Mucosa of rectum (tissue), 2 donors: ENCODE results near the gene MRPL37.
A peak's percentile ranks its signal among the peaks of the same experiment; 100 is the strongest.
"Not testable (repeated sequence)": the region's sequence is repeated elsewhere in the genome, so short reads cannot be mapped to it uniquely, and the experiment has no call there.

Source experiments
- H3K27ac ChIP-seq, 2 donors: one replicate each; pipeline ENCODE4 v1.7.0; 2013; ENCODE audit warnings: inconsistent platforms in 2 of 2, low read depth in 2 of 2, low read length in 2 of 2
- H3K27me3 ChIP-seq, 2 donors: one replicate each; pipeline ENCODE4 v1.7.0; 2013; ENCODE audit warnings: low read length in 2 of 2; ENCODE audit not compliant: control insufficient read depth in 2 of 2, insufficient read depth in 2 of 2
- H3K36me3 ChIP-seq, 2 donors: one replicate each; pipeline ENCODE4 v1.7.0; 2013; ENCODE audit warnings: low read length in 2 of 2; ENCODE audit not compliant: control insufficient read depth in 2 of 2, insufficient read depth in 2 of 2
- H3K4me1 ChIP-seq, 2 donors: one replicate each; pipeline ENCODE4 v1.7.0; 2013; ENCODE audit warnings: low read length in 2 of 2, mild to moderate bottlenecking in 1 of 2; ENCODE audit not compliant: control insufficient read depth in 2 of 2, insufficient read depth in 2 of 2
- H3K4me3 ChIP-seq, 2 donors: one replicate each; pipeline ENCODE4 v1.7.0; 2013; ENCODE audit warnings: low read length in 2 of 2
- H3K9ac ChIP-seq, 2 donors: one replicate each; pipeline ENCODE4 v1.7.0; 2013; ENCODE audit warnings: low read length in 2 of 2, low read depth in 1 of 2, mild to moderate bottlenecking in 1 of 2
- H3K9me3 ChIP-seq, 2 donors: one replicate each; pipeline ENCODE4 v1.7.0; 2013; ENCODE audit warnings: low read length in 2 of 2; ENCODE audit not compliant: control insufficient read depth in 2 of 2
- donor health status: healthy.
- donor health status: Normal muscosa, but diverticular disease.

Gene MRPL37

DNA sequence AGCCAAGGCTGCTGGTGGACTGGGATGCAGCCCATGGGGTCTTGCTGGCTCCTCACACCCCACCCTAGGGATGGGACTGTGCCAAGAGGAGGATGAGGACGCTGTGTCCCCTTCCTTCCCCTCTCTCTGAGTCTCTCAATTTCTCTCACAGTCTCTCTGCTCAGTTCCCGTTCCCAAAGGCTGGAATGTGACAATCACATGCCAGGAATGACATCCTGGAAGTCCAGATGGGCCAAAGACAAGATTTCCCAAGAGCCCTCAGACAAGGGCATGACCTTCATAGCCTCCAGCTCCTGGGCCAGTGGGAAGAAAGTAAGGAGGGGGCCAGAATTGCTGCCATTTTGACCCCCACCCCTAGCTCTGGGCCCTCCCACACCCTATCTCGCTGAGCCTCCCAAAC is 39.6 kb upstream of the MRPL37 start:
- Histone ChIP-seq H3K4me1 (peaks cover 2 to 30% of the 10 kb centered on the region in 2 donors), H3K9me3 (no peaks in the 10 kb centered on the region), H3K27me3 (no peaks in the 10 kb centered on the region), H3K4me3 (no peak overlapping the region), H3K27ac (no peak overlapping the region), H3K36me3 (no peaks in the 10 kb centered on the region), H3K9ac (no peak overlapping the region)

DNA sequence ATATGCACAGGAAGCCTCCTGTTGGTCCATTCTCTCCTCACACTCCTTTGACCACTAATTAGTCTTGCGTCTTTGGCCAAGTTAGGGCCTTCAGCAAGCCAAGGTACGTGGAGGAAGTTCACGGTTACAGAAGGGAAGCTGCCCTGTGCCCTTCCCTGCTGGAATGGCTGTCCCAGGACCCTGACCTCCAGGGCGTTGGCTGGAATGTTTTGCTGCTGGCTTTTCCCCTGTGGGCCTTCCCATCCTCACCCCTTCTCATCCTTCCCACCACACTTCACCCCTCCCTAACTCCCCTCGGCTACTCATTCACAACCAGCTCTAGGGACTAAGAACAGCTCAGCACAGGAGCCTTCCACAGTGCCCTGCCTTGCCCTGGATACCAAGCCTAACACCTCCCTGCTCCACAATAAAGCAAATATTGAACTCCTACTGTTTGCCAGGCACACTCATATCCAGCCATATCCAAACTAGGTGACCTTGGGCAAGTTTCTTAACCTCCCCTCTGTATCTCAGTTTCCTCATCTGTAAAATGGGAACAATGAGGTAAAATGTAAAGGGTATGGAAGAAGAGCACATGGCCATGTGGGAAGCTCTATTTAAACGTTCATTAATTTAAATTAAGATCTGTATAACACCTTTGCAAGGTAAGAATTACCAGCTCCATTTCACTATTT is 38.3 kb upstream of the MRPL37 start:
- Histone ChIP-seq H3K4me3 (no peak overlapping the region), H3K9ac (no peak overlapping the region), H3K9me3 (no peaks in the 10 kb centered on the region), H3K27ac (no peak overlapping the region), H3K4me1 (peaks cover 2 to 30% of the 10 kb centered on the region in 2 donors), H3K27me3 (no peaks in the 10 kb centered on the region), H3K36me3 (no peaks in the 10 kb centered on the region)

DNA sequence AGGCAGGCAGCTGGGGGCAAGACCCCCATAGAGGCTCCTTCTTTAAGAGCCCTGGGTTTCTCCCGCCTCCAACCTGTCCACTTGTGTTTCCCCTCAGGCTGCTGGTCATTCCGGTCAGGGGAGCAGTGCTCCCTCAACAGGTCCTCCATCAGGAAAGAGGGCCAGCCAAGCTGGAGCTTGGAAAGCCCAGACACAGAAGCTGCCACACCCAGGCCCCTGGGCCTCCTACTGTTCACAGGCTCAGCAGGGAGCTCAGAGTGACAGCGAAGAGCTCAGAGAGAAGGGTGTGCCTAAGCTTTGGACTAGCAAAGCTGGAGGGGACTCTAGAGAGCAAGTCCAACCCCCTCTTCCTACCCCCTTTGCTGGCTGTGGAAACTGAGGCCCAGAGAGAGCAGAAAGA is 36.9 kb upstream of the MRPL37 start:
- Histone ChIP-seq H3K27me3 (no peaks in the 10 kb centered on the region), H3K9ac (peak overlapping the region in 1 of 2 donors; percentile 31), H3K36me3 (no peaks in the 10 kb centered on the region), H3K4me1 (peaks cover 2 to 28% of the 10 kb centered on the region in 2 donors), H3K27ac (peak overlapping the region; percentile 38 to 45), H3K4me3 (peak overlapping the region in 1 of 2 donors; percentile 20), H3K9me3 (no peaks in the 10 kb centered on the region)

DNA sequence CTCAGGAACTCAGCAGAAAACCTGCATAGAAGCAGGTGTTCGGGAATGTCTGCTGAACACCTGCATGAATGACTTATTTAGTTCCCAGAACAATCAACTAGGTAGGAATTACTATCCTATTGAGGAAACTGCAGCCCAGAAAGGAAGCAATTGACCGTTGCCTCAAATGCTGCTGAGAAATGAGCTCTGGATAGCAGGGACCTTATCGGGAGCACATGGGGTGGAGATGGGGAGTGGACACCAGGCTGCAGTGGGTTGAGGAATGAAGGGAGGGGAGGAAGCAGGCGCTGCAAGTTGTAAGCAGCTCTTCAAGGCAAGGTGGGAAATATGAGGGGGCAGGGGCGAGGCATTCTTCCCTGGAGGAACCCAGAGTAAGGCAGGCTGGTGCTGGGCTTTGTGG is 36.4 kb upstream of the MRPL37 start:
- Histone ChIP-seq H3K27ac (peak overlapping the region; percentile 38 to 45), H3K4me3 (peak overlapping the region in 1 of 2 donors; percentile 20), H3K9ac (peak overlapping the region in 1 of 2 donors; percentile 31), H3K9me3 (no peaks in the 10 kb centered on the region), H3K27me3 (no peaks in the 10 kb centered on the region), H3K36me3 (no peaks in the 10 kb centered on the region), H3K4me1 (peaks cover 2 to 25% of the 10 kb centered on the region in 2 donors)

DNA sequence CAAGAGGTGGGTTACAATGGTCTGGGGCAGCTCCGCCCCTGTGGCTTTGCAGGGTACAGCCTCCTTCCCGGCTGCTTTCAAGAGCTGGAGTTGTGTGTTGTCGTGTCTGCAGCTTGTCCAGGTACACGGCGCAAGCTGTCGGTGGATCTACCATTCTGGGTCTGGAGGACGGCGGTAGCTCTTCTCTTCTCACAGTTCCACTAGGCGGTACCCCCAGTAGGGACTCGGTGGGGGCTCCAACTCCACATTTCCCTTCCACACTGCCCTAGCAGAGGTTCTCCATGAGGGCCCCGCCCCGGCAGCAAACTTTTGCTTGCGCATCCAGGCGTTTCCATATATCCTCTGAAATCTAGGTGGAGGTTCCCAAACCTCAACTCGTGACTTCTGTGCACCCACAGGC is 34.8 kb upstream of the MRPL37 start:
- Histone ChIP-seq H3K9ac (no peak overlapping the region), H3K36me3 (no peaks in the 10 kb centered on the region), H3K4me1 (peaks cover 2 to 20% of the 10 kb centered on the region in 2 donors), H3K9me3 (no peaks in the 10 kb centered on the region), H3K27me3 (no peaks in the 10 kb centered on the region), H3K4me3 (no peak overlapping the region), H3K27ac (no peak overlapping the region)

DNA sequence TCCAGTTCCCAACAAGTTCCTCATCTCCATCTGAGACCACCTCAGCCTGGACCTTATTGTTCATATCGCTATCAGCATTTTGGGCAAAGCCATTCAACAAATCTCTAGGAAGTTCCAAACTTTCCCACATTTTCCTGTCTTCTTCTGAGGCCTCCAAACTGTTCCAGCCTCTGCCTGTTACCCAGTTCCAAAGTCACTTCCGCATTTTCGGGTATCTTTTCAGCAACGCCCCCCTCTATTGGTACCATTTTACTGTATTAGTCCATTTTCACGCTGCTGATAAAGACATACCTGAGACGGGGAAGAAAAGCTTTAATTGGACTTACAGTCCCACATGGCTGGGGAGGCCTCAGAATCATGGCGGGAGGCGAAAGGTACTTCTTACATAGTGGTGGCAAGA is 33.6 kb upstream of the MRPL37 start:
- not testable (repeated sequence) for H3K36me3 ChIP-seq, H3K9ac ChIP-seq, H3K9me3 ChIP-seq, H3K4me3 ChIP-seq, H3K27ac ChIP-seq, H3K27me3 ChIP-seq
- peaks cover 2 to 16% of the 10 kb centered on the region in 2 donors for H3K4me1 ChIP-seq

DNA sequence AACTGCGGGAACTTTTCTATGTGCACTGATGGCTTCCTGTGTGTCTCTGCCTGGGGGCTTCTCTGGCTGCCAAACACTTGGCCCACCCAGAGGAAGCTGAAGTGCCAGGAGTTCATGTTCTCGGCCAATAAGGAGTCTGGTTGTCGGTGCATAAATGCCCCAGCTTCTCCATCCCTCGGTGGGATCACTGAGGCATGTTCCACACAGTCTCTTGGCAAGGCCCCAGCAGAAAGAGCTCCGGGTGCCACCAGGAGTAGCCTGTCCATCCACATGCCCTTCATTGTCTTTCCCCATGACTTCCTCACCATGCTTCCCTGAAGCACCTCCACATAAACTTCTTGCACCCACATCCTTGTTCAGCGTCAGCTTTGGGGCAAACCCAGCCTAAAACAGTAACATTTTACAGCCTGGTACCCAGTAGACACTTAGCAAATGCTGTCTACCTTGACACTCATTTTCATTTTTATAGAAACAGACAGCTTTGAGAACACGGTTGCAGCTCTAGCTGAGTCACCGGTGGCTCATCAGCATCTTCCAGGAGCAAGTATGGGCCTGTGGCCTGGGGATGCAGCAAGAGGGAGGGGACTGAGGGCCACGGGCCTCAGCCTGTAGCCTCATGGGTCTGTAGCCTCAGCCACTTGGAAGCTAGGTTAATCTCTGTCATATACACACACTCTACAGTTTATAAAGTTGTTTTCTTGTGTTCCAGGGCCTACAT is 32.4 kb upstream of the MRPL37 start:
- Histone ChIP-seq H3K4me3 (no peak overlapping the region), H3K36me3 (no peaks in the 10 kb centered on the region), H3K9me3 (no peaks in the 10 kb centered on the region), H3K4me1 (peaks cover 2 to 13% of the 10 kb centered on the region in 2 donors), H3K9ac (no peak overlapping the region), H3K27me3 (no peaks in the 10 kb centered on the region), H3K27ac (no peak overlapping the region)

DNA sequence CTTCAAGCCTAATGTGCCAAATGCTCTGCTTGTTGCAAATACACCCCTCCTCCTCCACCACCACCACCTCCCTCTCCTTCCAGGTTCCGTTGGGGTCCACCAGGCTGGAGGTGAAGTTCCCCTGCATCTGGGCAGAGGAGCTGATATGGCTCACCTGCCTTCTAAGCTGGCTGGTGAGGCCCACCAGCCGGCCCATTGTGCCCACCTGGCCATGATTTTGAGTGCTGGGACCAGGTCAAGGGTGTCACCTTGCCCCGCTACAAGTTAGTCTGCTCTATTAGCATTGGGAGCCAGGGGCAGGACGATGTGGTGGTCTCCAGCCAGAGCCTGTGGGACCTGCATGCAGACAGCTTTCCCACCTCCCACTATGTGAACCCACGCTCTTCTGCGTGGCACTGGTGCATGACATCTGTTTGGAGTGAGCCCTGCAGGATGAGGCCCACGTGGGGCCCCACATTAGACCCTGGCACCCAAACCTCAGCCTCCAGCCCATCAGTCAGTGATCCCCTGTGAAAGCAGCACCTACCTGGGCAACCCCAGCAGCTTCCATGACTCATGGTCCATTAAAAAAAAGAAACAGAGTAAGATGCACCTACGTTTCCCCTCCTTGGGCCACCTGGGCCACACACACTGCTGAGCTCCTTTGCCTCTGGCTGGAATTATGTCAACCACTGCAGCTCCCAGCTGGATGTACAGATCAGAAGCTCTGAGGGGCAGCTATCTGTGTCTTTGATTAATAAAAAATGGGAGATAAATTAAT is 31.6 kb upstream of the MRPL37 start:
- Histone ChIP-seq H3K9ac (no peak overlapping the region), H3K27ac (no peak overlapping the region), H3K4me3 (no peak overlapping the region), H3K9me3 (no peaks in the 10 kb centered on the region), H3K36me3 (no peaks in the 10 kb centered on the region), H3K4me1 (peaks cover 0 to 5% of the 10 kb centered on the region in 2 donors), H3K27me3 (no peaks in the 10 kb centered on the region)

DNA sequence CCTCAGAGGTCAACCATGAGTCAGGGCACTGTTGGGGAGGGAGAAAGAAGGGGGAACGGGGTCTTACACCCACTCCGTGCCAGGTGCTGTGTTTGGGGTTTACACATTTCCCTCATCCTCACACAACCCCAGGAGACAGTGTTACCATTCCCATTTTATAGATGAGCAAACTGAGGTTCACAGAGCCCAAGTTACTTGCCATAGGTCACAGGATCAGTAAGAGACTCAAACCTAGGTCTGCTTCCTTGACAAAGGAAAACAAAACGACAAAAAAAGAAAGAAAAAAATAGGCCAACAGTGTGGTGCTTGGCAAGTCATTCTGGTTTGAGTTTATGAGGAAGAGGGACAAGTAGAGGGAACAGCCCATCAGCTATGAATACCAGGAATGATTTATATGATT is 30.9 kb upstream of the MRPL37 start:
- Histone ChIP-seq H3K36me3 (peaks cover 0 to under 1% of the 10 kb centered on the region in 2 donors), H3K4me3 (no peak overlapping the region), H3K27me3 (no peaks in the 10 kb centered on the region), H3K9me3 (no peaks in the 10 kb centered on the region), H3K27ac (no peak overlapping the region), H3K4me1 (no peaks in the 10 kb centered on the region), H3K9ac (no peak overlapping the region)

DNA sequence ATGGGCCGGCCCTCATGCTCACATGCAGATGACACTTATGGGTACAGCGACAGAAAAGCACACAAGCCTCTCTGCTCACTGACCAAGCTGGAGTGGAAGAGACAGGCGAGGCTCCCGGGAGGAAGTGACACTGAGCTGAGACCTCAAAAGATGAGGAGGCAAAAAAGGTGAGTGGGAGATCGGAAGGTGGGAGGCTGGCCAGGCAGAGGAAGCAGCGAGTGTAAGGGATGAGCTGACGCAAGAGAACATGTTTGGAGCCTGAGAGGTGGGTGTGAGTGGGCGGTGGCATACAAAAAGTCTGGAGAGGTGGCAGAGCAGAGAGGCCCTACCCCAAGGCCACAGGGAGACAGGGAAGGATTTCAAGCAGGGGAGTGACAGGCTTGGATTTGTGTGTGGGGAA is 29.0 kb upstream of the MRPL37 start:
- H3K4me3 ChIP-seq: no peak overlapping the region
- no peak overlapping the region for H3K9ac ChIP-seq
- no peak overlapping the region for H3K27ac ChIP-seq
- no peaks in the 10 kb centered on the region for H3K27me3 ChIP-seq
- no peaks in the 10 kb centered on the region for H3K4me1 ChIP-seq
- no peaks in the 10 kb centered on the region for H3K9me3 ChIP-seq
- peaks cover 0 to 5% of the 10 kb centered on the region in 2 donors for H3K36me3 ChIP-seq
